HG03354 (cell line): Measurements from ENCODE around the gene RBBP7.

Experiments used
- ATAC-seq: cut with Tn5 transposase; IDR thresholded peaks from one replicate; pipeline ENCODE4 v1.9.1; 2021; ENCODE audit warnings: mild to moderate bottlenecking; ENCODE audit not compliant: unreplicated experiment, poor library complexity, severe bottlenecking

RBBP7 gene

DNA sequence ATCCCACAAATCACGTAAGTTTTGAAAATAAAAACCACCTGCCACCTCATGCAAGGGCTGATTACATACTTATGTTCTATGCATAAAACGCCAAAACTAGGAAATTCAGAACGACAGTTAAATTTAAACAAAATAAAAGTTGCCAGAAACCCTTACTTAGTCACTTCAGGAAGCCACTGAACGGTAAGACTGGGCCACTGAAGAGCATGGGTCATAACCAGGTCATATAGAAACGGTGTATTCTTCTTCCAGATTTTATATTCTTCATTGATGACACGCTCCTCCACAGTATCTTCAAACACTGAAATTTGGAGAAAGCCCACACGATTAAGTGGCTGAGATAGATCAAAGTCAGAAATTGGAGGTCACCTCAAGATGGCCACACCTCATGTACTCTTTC is 1.2 kb downstream of the RBBP7 start:
- ATAC-seq: no peak

GRCh38 chrX:16867947-16868346 is 2.2 kb downstream of the RBBP7 start:
- ATAC-seq: no peak

GRCh38 chrX:16862829-16863228 is 7.3 kb downstream of the RBBP7 start:
- no peak for ATAC-seq

DNA sequence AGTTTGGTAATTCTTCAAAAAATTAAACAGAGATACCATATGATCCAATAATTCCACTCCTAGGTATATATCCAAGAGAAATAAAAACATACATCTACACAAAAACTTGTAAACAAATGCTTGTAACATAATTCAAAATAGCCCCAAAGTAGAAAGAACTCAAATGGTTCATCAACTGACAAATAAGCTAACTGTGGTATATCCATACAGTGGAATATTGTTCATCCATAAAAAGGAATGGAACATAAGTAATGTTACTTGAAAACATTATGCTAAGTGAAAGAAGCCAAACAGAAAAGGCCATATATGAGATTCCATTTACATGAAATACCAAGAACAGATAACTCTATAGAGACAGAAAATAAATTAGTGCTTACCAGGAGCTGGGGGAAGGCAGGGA is 13.4 kb downstream of the RBBP7 start:
- ATAC-seq: no peak

GRCh38 chrX:16856076-16856404 is 14.1 kb downstream of the RBBP7 start:
- peak; percentile 75 for ATAC-seq

DNA sequence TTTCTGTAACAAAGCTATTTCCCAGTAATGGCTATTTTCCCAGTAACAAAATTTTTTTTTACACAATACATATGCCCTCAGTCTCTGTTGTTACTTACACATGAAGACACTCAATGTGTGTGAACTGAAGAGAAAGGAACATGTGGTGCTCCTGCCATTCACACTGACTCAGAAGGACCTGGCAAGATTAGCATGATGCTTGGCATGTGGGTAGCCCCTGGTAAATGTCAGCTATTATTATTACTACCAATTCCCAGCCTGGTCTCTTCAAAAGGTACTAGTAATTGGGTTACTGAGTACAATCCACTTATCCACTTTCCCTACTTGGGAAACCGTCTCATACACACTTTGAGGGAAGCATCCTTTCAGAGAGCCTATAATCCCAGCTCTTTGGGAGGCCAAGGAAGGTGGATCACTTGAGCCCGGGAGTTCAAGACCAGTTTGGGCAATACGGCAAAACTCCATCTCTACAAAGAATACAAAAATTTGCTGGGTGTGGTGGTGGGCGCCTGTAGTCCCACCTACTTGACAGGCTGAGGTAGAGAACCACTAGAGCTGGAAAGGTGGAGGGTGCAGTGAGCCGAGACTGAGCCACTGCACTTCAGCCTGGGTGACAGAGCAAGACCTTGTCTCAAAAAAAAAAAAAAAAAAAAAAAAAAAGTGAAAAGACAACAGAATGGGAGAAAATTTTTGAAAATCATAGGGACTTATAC is 14.6 kb downstream of the RBBP7 start:
- ATAC-seq: peak; percentile 40

GRCh38 chrX:16853537-16853936 is 16.6 kb downstream of the RBBP7 start:
- no peak for ATAC-seq

GRCh38 chrX:16852617-16853179 is 17.5 kb downstream of the RBBP7 start:
- ATAC-seq: no peak

- ATAC-seq: no peak
Measured at GRCh38 chrX:16851827-16852226, 18.3 kb downstream of the RBBP7 start.

- ATAC-seq: no peak
Measured at GRCh38 chrX:16851421-16851820, 18.7 kb downstream of the RBBP7 start.

DNA sequence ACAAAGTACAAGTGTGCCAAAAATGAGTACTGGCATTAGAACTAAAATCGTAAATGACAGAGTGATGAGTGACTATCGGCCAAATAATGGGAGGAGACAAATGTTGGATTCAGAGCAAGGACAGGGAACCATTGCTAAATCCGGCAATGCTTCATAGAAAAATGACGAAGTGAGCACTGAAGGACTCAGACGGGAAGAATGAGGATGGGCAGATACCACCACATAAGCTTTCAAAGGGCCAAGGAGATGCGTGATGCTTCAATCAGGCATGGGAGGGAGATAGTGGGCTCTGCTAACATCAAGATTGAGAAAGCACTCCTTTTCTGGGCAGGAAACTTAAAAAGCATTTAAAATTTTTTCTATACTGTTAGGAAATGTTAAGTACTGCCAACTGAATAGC is 21.6 kb downstream of the RBBP7 start:
- ATAC-seq: no peak

- no peak for ATAC-seq
Measured at GRCh38 chrX:16845686-16846085, 24.5 kb downstream of the RBBP7 start.

DNA sequence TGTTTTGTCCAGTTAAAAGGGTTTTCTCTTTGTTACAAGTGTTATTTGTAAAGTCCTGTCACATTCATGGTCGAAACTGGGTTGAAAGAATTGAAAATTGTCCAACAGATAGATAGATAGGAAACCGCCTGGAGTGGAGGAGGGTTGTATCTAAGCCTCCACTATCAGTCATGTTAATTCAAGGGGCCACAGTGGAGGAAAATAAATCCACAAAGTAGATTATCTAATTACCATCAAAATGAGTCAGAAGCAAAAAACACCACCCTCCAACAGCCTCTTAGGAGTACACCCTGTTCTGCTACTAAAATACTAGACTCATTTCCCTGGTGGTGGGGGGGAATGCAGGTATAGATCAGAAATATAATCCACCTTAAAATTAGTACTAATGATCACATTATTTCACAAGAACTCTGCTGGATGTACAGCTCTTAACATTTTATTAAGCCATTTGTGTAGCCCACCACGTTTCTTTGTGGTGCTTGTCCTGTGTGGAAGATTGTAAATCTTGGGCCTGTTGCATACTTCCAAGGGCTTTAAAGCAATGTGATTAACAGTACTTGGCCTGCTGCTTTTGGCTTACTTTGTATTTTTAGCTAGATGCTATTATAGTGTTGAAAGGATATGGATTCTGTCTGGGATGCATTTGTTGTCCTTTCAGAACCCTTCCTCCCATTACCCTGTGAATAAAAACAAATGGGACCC is 26.8 kb downstream of the RBBP7 start:
- no peak for ATAC-seq

GRCh38 chrX:16842684-16843083 is 27.5 kb downstream of the RBBP7 start:
- no peak for ATAC-seq

DNA sequence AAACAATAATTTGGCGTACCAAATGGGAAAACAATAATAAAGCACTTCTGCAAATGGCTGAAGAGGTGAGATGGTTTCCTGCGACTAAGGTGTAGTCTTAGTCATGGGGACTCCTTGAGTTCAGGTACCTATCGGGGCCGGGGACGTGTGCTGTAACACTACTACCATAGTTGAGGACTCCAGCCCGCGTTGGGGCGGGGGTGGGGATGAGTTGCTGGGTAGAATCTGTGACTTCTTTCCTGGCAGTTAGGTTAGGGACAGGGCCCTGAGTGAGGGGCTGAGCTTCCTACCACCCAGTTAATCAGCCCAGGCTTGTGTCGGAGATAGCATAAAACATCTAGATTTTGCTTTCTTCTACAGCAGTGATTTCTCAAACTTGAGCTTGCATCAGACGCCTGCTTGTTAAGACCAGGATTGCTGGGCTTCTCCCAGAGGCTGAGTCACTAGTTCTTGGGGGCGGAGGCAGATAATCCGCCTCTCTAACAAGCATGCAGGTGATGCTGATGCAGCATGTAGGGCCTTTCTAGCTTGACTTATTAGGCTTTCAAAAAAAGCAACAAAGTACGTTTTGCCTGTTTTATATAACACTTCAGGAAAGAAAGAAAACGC is 30.2 kb downstream of the RBBP7 start:
- no peak for ATAC-seq

DNA sequence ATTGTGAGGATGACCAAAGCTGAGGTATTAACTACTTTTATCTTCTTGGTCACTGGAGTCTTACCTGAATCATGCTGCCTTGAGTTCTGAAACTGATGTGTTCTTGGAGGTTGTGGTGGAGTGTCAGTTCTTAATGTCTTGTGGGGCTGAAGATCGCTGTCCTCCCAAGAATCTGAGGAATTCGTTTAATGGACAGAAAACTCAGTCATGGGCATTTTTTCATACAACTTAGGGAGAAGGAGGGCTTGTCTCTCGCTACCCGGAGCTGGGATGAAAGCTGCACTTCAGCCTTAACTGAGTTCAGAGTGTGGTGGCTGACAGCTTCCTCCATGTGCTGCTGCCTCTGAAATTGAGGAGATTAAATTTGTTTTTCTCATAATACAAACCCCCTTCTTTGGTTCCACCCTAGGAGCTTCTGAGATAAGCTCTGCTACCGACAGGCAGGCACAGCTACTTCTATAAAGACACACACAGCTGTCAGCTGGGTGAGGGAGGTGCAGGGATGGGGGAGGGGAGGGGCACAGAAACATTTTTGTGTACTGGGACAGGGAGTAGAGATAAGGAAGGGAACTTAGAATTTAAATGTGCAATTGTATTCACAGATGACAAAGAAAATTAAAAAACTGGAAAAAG is 30.8 kb downstream of the RBBP7 start:
- no peak for ATAC-seq

DNA sequence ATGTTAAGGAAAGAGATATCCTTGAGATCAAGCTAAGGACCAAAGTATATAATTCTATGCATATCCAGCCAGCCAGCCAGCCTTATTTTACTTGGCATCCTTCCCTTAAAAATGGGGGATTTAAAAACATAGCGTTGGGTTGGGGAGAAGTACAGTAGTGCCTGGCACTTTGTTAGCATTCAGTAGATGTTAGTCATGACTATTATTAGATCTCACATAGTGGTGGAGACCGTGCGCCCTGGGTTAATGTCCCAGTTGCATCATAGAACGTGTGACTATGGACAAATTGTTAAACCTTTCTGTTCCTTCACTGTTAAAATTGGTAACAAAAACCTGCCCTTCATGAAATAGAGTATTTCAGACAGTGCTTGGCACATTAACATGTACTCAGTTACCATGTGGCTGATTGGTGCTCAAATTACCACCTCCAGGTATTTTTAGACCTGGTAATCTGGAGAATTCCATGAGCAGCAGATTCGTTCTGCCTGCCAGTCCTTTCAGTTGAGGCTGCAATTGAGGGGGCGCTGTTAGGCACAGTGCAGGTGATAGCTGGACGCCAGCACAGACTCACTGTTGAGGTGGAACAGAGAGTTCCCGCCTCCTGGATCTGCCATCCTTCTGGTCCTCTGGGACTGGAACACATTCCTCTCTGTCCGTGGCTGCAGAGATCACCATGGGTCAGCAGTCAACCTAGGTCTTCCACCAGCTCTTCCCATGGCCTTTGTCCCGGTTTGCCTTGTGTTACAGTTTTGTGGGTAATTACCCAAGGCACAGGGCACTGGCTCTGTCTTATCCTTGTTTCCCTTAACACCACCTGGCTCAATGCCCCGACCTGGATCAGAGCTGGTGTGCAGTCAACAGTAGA is 31.7 kb downstream of the RBBP7 start:
- ATAC-seq: no peak

GRCh38 chrX:16836371-16836770 is 33.8 kb downstream of the RBBP7 start:
- ATAC-seq: no peak

DNA sequence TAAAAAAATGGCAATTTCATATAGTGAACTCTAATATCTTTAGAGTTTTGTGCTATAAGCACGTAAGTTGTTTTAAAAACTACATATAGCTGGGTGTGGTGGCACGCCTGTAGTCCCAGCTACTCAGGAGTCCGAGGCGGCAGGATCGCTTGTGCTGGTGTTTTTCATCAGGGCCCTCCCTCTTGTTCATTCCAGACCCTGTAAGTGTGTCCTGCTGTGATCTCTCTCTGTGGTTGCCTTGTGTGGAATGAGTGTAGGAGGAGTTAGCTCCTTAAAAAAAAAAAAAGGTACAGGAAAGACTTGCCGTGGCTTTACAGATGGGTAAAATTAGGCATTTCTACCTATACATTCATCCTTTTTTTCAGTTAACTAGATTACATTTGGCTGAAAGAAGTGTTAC is 35.4 kb downstream of the RBBP7 start:
- no peak for ATAC-seq

- no peak for ATAC-seq
Measured at GRCh38 chrX:16832301-16832700, 37.9 kb downstream of the RBBP7 start.
